Trophoblast cell (in vitro differentiated cells and primary cell): ENCODE results near the gene FIGNL2.

Experiments used
- DNase-seq, 2 donors: peaks; one replicate each; pipeline ENCODE4 v3.0.0-alpha.2; 2016
- H2AFZ ChIP-seq: 2 replicates; pipeline ENCODE4 v1.6.1; 2013; ENCODE audit warnings: low read length, moderate library complexity, mild to moderate bottlenecking; ENCODE audit not compliant: insufficient read depth, poor library complexity
- H2AK5ac ChIP-seq: 2 replicates; pipeline ENCODE4 v1.6.1; 2013; ENCODE audit warnings: mild to moderate bottlenecking, low read length
- H2BK120ac ChIP-seq: 2 replicates; pipeline ENCODE4 v1.6.1; 2013; ENCODE audit warnings: low read length, mild to moderate bottlenecking, moderate library complexity; ENCODE audit not compliant: insufficient read depth, poor library complexity
- H2BK12ac ChIP-seq: 2 replicates; pipeline ENCODE4 v1.6.1; 2013; ENCODE audit warnings: mild to moderate bottlenecking, low read length, moderate library complexity
- H2BK5ac ChIP-seq: 2 replicates; pipeline ENCODE4 v1.6.1; 2013; ENCODE audit warnings: low read length, low read depth, moderate library complexity, mild to moderate bottlenecking; ENCODE audit not compliant: poor library complexity
- H3K14ac ChIP-seq: 2 replicates; pipeline ENCODE4 v1.6.1; 2013; ENCODE audit warnings: mild to moderate bottlenecking, low read length
- H3K18ac ChIP-seq: 2 replicates; pipeline ENCODE4 v1.6.1; 2013; ENCODE audit warnings: mild to moderate bottlenecking, low read length
- H3K23ac ChIP-seq: 2 replicates; pipeline ENCODE4 v1.6.1; 2013; ENCODE audit warnings: low read length
- H3K27ac ChIP-seq: 2 replicates; pipeline ENCODE4 v1.5.1; 2013; ENCODE audit warnings: low read depth, mild to moderate bottlenecking, inconsistent platforms, low read length, moderate library complexity
- H3K27me3 ChIP-seq: 2 replicates; pipeline ENCODE4 v1.6.1; 2013; ENCODE audit warnings: inconsistent platforms, mild to moderate bottlenecking, low read length, moderate library complexity; ENCODE audit not compliant: insufficient read depth
- H3K36me3 ChIP-seq, 2 experiments: 1 replicate in 1 of 2; 2 replicates in 1 of 2; pipeline ENCODE4 v1.6.1; 2013; ENCODE audit warnings: low read length in 2 of 2, mild to moderate bottlenecking in 2 of 2, moderate library complexity in 1 of 2; ENCODE audit not compliant: insufficient read depth in 2 of 2, control insufficient read depth in 1 of 2
- H3K4ac ChIP-seq: 2 replicates; pipeline ENCODE4 v1.6.1; 2013; ENCODE audit warnings: low read depth, mild to moderate bottlenecking, low read length, moderate library complexity
- H3K4me1 ChIP-seq, 2 experiments: 1 replicate in 1 of 2; 2 replicates in 1 of 2; pipeline ENCODE4 v1.6.1; 2013; ENCODE audit warnings: low read length in 2 of 2, mild to moderate bottlenecking in 2 of 2, moderate library complexity in 1 of 2; ENCODE audit not compliant: insufficient read depth in 2 of 2, control insufficient read depth in 1 of 2
- H3K4me2 ChIP-seq: 2 replicates; pipeline ENCODE4 v1.6.1; 2013; ENCODE audit warnings: inconsistent platforms, mild to moderate bottlenecking, low read length, moderate library complexity
- H3K4me3 ChIP-seq: 2 replicates; pipeline ENCODE4 v1.5.1; 2013; ENCODE audit warnings: mild to moderate bottlenecking, low read depth, low read length, inconsistent platforms
- H3K79me1 ChIP-seq: one replicate; pipeline ENCODE4 v1.6.1; 2013; ENCODE audit warnings: low read length
- H3K79me2 ChIP-seq: 2 replicates; pipeline ENCODE4 v1.6.1; 2013; ENCODE audit warnings: low read length, mild to moderate bottlenecking; ENCODE audit not compliant: control insufficient read depth, insufficient read depth, poor library complexity
- H3K9ac ChIP-seq: 2 replicates; pipeline ENCODE4 v1.6.1; 2013; ENCODE audit warnings: mild to moderate bottlenecking, low read length
- H3K9me3 ChIP-seq: 2 replicates; pipeline ENCODE4 v1.6.1; 2013; ENCODE audit warnings: low read depth, mild to moderate bottlenecking, control low read depth, inconsistent platforms, low read length; ENCODE audit not compliant: insufficient read depth
- H4K12ac ChIP-seq: 2 replicates; pipeline ENCODE4 v1.6.1; 2013; ENCODE audit warnings: low read depth, mild to moderate bottlenecking, low read length, moderate library complexity
- H4K8ac ChIP-seq: 2 replicates; pipeline ENCODE4 v1.6.1; 2013; ENCODE audit warnings: low read depth, mild to moderate bottlenecking, low read length, moderate library complexity
- H4K91ac ChIP-seq: one replicate; pipeline ENCODE4 v1.6.1; 2013; ENCODE audit warnings: low read depth, mild to moderate bottlenecking, low read length, moderate library complexity
- WGBS: extraction: QIAGEN DNeasy Blood & Tissue Kit; methylation state at CpG from one replicate; pipeline ENCODE4 v1.1.7; 2013; ENCODE audit warnings: missing lambda C conversion rate; ENCODE audit not compliant: insufficient read length, insufficient coverage; ENCODE audit errors: extremely low coverage; 5-methylcytosine and 5-hydroxymethylcytosine counted together

The FIGNL2 gene

DNA sequence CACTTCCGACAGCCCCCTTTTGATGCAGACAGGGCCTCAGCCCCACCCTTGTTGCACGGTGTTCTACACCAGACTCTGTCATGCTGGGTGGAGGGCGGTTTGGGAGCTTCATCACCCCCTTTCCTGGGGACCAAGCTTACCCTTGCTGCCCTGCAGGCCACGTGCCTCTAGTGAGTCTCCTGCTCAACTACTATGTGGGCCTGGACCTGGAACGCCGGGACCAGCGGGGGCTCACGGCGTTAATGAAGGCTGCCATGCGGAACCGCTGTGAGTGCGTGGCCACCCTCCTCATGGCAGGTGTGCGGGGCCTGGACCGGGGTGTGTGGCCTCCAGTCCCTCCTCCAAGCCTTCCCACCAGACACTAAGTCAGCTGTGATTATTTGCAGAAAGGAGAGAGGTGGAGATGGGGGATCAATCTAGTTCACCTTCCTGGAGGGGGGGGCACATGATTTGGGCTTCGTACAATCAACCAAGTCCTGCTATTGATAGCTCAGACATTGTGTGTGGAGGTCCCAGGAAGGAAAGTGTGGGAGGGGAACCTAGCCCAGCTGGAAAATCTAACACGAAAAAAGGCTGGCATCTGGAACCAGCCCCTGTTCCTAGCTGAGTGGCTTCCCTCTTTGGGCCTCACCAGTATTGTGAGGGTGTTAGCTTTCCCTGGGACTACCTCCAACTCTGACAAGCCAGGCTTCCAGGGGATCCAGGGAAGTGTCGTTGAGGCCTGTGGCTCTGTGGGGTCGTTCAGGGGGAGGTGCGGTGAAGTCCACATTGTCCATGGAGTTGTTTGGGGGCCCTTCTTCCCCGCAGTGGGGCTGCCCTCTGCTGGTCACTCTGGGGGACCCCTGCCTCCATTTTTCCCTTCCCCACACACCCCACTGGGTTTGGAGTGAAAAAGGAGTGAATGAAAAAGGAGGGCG is 41.0 kb upstream of the FIGNL2 start:
- H3K4me1 ChIP-seq: peaks cover 0 to 4% of the 10 kb centered on the region in 2 experiments
- H4K91ac ChIP-seq: no peak overlapping the region
- no peak overlapping the region for H2AK5ac ChIP-seq
- no peak overlapping the region for H2BK120ac ChIP-seq
- no peak overlapping the region for H3K27ac ChIP-seq
- H3K4me2 ChIP-seq: no peak overlapping the region
- no peak overlapping the region for H3K18ac ChIP-seq
- DNase-seq: no peak
- no peak overlapping the region for H3K23ac ChIP-seq
- no peak overlapping the region for H2BK12ac ChIP-seq
- no peaks in the 10 kb centered on the region for H3K79me1 ChIP-seq
- no peak overlapping the region for H4K12ac ChIP-seq
- no peak overlapping the region for H4K8ac ChIP-seq
- no peak overlapping the region for H3K14ac ChIP-seq
- no peak overlapping the region for H3K4me3 ChIP-seq
- no peaks in the 10 kb centered on the region for H3K9me3 ChIP-seq
- no peaks in the 10 kb centered on the region for H3K27me3 ChIP-seq
- H2BK5ac ChIP-seq: no peak overlapping the region
- H3K9ac ChIP-seq: no peak overlapping the region
- no peaks in the 10 kb centered on the region for H3K79me2 ChIP-seq
- WGBS: no CpG with 5 or more reads among the region's 21 CpGs
- H3K4ac ChIP-seq: no peak overlapping the region
- no peak overlapping the region for H2AFZ ChIP-seq
- H3K36me3 ChIP-seq: no peaks in the 10 kb centered on the region

DNA sequence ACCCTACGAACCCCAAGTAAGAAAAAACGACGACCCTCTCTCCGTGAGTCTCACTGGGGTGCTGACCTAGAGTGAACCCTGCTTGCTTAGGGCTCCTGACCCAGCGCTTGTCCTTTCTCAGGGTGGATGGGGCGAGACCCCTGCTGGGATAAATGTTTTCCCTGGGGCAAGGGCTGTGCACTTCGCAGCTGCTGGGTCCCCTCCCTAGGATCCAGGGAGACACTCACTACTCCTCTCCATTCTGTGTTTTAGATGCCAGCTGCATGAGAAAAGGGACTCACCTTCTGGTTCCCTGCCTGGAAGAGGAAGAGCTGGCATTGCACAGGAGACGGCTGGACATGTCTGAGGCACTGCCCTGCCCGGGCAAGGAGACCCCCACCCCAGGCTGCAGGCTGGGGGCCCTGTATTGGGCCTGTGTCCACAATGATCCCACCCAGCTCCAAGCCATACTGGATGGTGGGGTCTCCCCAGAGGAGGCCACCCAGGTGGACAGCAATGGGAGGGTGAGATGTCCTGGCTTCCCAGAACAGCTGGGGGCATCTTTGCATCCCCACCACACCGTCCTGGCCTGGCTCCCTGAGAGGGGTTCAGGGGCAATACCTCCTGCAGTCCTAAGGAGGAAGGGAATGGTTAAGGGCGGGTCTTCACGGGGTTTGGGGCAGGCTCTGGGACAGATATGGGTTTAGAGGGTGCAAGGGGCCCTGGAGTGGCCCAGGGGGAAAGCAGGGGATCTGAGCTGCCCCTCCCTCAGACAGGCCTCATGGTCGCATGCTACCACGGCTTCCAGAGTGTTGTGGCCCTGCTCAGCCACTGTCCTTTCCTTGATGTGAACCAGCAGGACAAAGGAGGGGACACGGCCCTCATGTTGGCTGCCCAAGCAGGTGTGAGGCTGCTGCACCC is 40.0 kb upstream of the FIGNL2 start:
- H2BK12ac ChIP-seq: no peak overlapping the region
- no peak overlapping the region for H4K12ac ChIP-seq
- H3K27me3 ChIP-seq: no peaks in the 10 kb centered on the region
- WGBS: no CpG with 5 or more reads among the region's 15 CpGs
- no peak overlapping the region for H2BK5ac ChIP-seq
- H3K18ac ChIP-seq: no peak overlapping the region
- no peak overlapping the region for H3K27ac ChIP-seq
- H4K91ac ChIP-seq: no peak overlapping the region
- no peak for DNase-seq
- H3K23ac ChIP-seq: no peak overlapping the region
- H2BK120ac ChIP-seq: no peak overlapping the region
- H3K9me3 ChIP-seq: no peaks in the 10 kb centered on the region
- H3K79me1 ChIP-seq: no peaks in the 10 kb centered on the region
- H3K4me3 ChIP-seq: no peak overlapping the region
- H3K4me2 ChIP-seq: no peak overlapping the region
- no peak overlapping the region for H3K9ac ChIP-seq
- H3K36me3 ChIP-seq: no peaks in the 10 kb centered on the region
- H3K14ac ChIP-seq: no peak overlapping the region
- H3K4me1 ChIP-seq: peaks cover 0 to 6% of the 10 kb centered on the region in 2 experiments
- no peak overlapping the region for H2AFZ ChIP-seq
- H3K4ac ChIP-seq: no peak overlapping the region
- H2AK5ac ChIP-seq: no peak overlapping the region
- no peaks in the 10 kb centered on the region for H3K79me2 ChIP-seq
- H4K8ac ChIP-seq: no peak overlapping the region

DNA sequence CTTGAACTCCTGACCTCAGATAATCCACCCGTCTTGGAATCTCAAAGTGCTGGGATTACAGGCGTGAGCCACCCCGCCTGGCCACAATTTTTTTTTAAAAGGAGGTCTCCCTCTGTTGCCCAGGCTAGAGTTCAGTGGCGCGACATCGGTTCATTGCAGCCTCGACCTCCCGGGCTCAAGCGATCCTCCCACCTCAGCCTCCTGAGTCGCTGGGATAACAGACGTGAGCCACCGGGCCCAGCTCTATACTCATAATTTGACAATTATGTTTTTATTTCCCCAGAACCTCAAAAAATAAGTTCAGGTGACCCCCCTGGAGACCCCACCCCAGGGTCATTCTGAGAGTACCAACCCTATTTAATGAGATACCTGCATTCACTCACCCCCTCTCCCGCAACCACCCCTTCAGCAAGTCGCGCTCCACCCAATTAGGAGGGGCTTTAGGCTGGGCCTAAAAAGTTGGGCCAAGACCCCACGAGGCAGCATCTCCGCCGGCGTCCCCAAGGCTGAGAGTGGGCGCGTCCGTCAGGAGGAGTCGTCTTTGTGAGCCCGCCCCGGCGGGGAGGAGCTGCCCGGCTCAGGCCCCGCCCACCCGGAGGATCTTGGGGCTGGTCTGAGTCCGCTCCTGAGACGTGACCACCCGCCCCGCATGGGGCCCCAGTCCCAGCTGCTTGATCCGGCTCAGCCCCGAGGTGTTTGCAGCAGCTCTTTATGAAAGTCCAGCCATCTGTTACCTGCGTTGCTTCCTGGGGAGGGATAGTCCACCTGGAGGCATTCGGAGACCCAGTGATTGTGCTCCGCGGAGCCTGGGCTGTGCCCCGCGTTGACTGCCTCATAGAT is 39.2 kb upstream of the FIGNL2 start, which contains the start of gene ANKRD33:
Gene ANKRD33 (plus strand): TSS at position 628 of the 840 bp plus-strand sequence. CDS start 84 bp downstream, at position 712.
- Histone ChIP-seq H3K4me1 (peaks cover 0 to 6% of the 10 kb centered on the region in 2 experiments), H3K36me3 (no peaks in the 10 kb centered on the region), H3K79me2 (no peaks in the 10 kb centered on the region), H3K18ac (no peak within 1 kb of the TSS), H4K8ac (no peak within 1 kb of the TSS), H4K12ac (no peak within 1 kb of the TSS), H4K91ac (no peak within 1 kb of the TSS), H2AK5ac (no peak within 1 kb of the TSS), H3K9me3 (no peaks in the 10 kb centered on the region), H3K4me3 (no peak within 1 kb of the TSS), H3K27me3 (no peaks in the 10 kb centered on the region), H3K23ac (no peak within 1 kb of the TSS), H2BK5ac (no peak within 1 kb of the TSS), H2AFZ (no peak within 1 kb of the TSS), H2BK120ac (no peak within 1 kb of the TSS), H3K79me1 (no peaks in the 10 kb centered on the region), H3K27ac (no peak within 1 kb of the TSS), H2BK12ac (no peak within 1 kb of the TSS), H3K4ac (no peak within 1 kb of the TSS), H3K14ac (no peak within 1 kb of the TSS), H3K9ac (no peak within 1 kb of the TSS), H3K4me2 (peak within 1 kb of the TSS; percentile 37)
- no CpG with 5 or more reads among the region's 41 CpGs for WGBS
- peak; percentile 80 to 86 for DNase-seq
